Measurements from ENCODE around the gene KCNH8.

- TF ChIP-seq CTCF (conservative IDR thresholded peaks at IDR 0.05 in 1 of 2, IDR thresholded peaks at IDR 0.05 in 1 of 2; ENCODE audit: low read depth in 1 of 2, low read length in 2 of 2) (no peak), EZH2 (IDR thresholded peaks at IDR 0.05; ENCODE audit: low read length, missing control alignments) (no peak)
Observed at GRCh38 chr3:19231792-19232461, 83.6 kb downstream of the KCNH8 start.

Measured in fibroblast of lung (primary cell).